ENCODE measurements around the gene PRSS2. TPM values are rescaled to one million over a fixed set of nuclear protein-coding genes. Genes with fewer than 3 reads are reported as not detected.
A peak's percentile ranks its signal among the peaks of the same experiment; 100 is the strongest.

Gene PRSS2
- total RNA-seq, 3 donors from 2014 or later = 18.0 to 30.0 (median 25.2) TPM

GRCh38 chr7:142797391-142798377 lies 26.9 kb downstream of the PRSS2 start:
- H3K36me3 Mint-ChIP-seq (ENCODE audit: insufficient read depth) = peaks cover 68% of the 10 kb centered on the region
- DNase-seq = no peak
- peak; percentile 25 for ATAC-seq
- peaks cover 72% of the 10 kb centered on the region for H3K4me1 Mint-ChIP-seq (ENCODE audit: low read depth)
- no peaks in the 10 kb centered on the region for H3K9me3 Mint-ChIP-seq
- H3K27me3 Mint-ChIP-seq (ENCODE audit: low read depth) = no peaks in the 10 kb centered on the region
- peak overlapping the region; percentile 99 for H3K4me3 Mint-ChIP-seq

GRCh38 chr7:142798451-142799436 lies 28.0 kb downstream of the PRSS2 start:
- Mint-ChIP-seq H3K36me3 (ENCODE audit: insufficient read depth) (peaks cover 71% of the 10 kb centered on the region), H3K4me1 (ENCODE audit: low read depth) (peaks cover 72% of the 10 kb centered on the region), H3K9me3 (no peaks in the 10 kb centered on the region), H3K4me3 (peak overlapping the region; percentile 99), H3K27me3 (ENCODE audit: low read depth) (no peaks in the 10 kb centered on the region)
- ATAC-seq (peak; percentile 3 to 8), DNase-seq (no peak)

GRCh38 chr7:142799437-142799835 lies 28.7 kb downstream of the PRSS2 start:
- ATAC-seq = peak in 1 of 2 donors; percentile 5
- Mint-ChIP-seq H3K4me3 (peak overlapping the region; percentile 99), H3K27me3 (ENCODE audit: low read depth) (no peaks in the 10 kb centered on the region), H3K9me3 (no peaks in the 10 kb centered on the region), H3K4me1 (ENCODE audit: low read depth) (peaks cover 72% of the 10 kb centered on the region), H3K36me3 (ENCODE audit: insufficient read depth) (peaks cover 70% of the 10 kb centered on the region)
- no peak for DNase-seq

GRCh38 chr7:142800088-142800487 lies 29.3 kb downstream of the PRSS2 start:
- peak; percentile 11 to 31 for ATAC-seq

GRCh38 chr7:142800699-142801260 lies 30.0 kb downstream of the PRSS2 start:
- no peaks in the 10 kb centered on the region for H3K9me3 Mint-ChIP-seq
- H3K36me3 Mint-ChIP-seq (ENCODE audit: insufficient read depth) = peaks cover 73% of the 10 kb centered on the region
- H3K4me1 Mint-ChIP-seq (ENCODE audit: low read depth) = peaks cover 74% of the 10 kb centered on the region
- H3K27me3 Mint-ChIP-seq (ENCODE audit: low read depth) = no peaks in the 10 kb centered on the region
- DNase-seq = no peak
- H3K4me3 Mint-ChIP-seq = peak overlapping the region; percentile 99
- no peak for ATAC-seq

More at GRCh38 chr7:142800088-142800487, 29.3 kb downstream of the PRSS2 start:
- Mint-ChIP-seq H3K9me3 (no peaks in the 10 kb centered on the region), H3K27me3 (ENCODE audit: low read depth) (no peaks in the 10 kb centered on the region), H3K36me3 (ENCODE audit: insufficient read depth) (peaks cover 73% of the 10 kb centered on the region), H3K4me3 (peak overlapping the region; percentile 99), H3K4me1 (ENCODE audit: low read depth) (peaks cover 72% of the 10 kb centered on the region)
- no peak for DNase-seq

- Mint-ChIP-seq H3K4me1 (ENCODE audit: low read depth) (peaks cover 83% of the 10 kb centered on the region), H3K27me3 (ENCODE audit: low read depth) (no peaks in the 10 kb centered on the region), H3K9me3 (no peaks in the 10 kb centered on the region), H3K36me3 (ENCODE audit: insufficient read depth) (peaks cover 73% of the 10 kb centered on the region), H3K4me3 (peak overlapping the region; percentile 99)
- ATAC-seq = no peak
- DNase-seq = no peak
These were observed 31.0 kb downstream of the PRSS2 start for GRCh38 chr7:142801601-142802295.

- Mint-ChIP-seq H3K4me1 (ENCODE audit: low read depth) (peaks cover 89% of the 10 kb centered on the region), H3K4me3 (peak overlapping the region; percentile 99), H3K27me3 (ENCODE audit: low read depth) (no peaks in the 10 kb centered on the region), H3K36me3 (ENCODE audit: insufficient read depth) (peaks cover 73% of the 10 kb centered on the region), H3K9me3 (no peaks in the 10 kb centered on the region)
- ATAC-seq (no peak), DNase-seq (no peak)
These were observed 31.5 kb downstream of the PRSS2 start for GRCh38 chr7:142802301-142802700.

- H3K27me3 Mint-ChIP-seq (ENCODE audit: low read depth) = no peaks in the 10 kb centered on the region
- H3K4me3 Mint-ChIP-seq = peak overlapping the region; percentile 41
- H3K36me3 Mint-ChIP-seq (ENCODE audit: insufficient read depth) = peaks cover 58% of the 10 kb centered on the region
- H3K9me3 Mint-ChIP-seq = no peaks in the 10 kb centered on the region
- ATAC-seq = no peak
- H3K4me1 Mint-ChIP-seq (ENCODE audit: low read depth) = peaks cover 97% of the 10 kb centered on the region
- DNase-seq = no peak
These were observed 33.1 kb downstream of the PRSS2 start for GRCh38 chr7:142803901-142804300.

- DNase-seq (no peak), ATAC-seq (no peak)
- Mint-ChIP-seq H3K9me3 (no peaks in the 10 kb centered on the region), H3K27me3 (ENCODE audit: low read depth) (no peaks in the 10 kb centered on the region), H3K4me1 (ENCODE audit: low read depth) (peaks cover 98% of the 10 kb centered on the region), H3K4me3 (peak overlapping the region; percentile 44), H3K36me3 (ENCODE audit: insufficient read depth) (peaks cover 49% of the 10 kb centered on the region)
These were observed 34.0 kb downstream of the PRSS2 start for GRCh38 chr7:142804728-142805207.

GRCh38 chr7:142805350-142806021 lies 34.7 kb downstream of the PRSS2 start:
- Mint-ChIP-seq H3K27me3 (ENCODE audit: low read depth) (no peaks in the 10 kb centered on the region), H3K4me3 (peak overlapping the region; percentile 44), H3K36me3 (ENCODE audit: insufficient read depth) (peaks cover 42% of the 10 kb centered on the region), H3K9me3 (no peaks in the 10 kb centered on the region), H3K4me1 (ENCODE audit: low read depth) (peaks cover 98% of the 10 kb centered on the region)
- no peak for ATAC-seq
- no peak for DNase-seq

GRCh38 chr7:142806022-142806356 lies 35.2 kb downstream of the PRSS2 start:
- Mint-ChIP-seq H3K36me3 (ENCODE audit: insufficient read depth) (peaks cover 37% of the 10 kb centered on the region), H3K4me3 (peak overlapping the region; percentile 65), H3K9me3 (no peaks in the 10 kb centered on the region), H3K27me3 (ENCODE audit: low read depth) (no peaks in the 10 kb centered on the region), H3K4me1 (ENCODE audit: low read depth) (peaks cover 97% of the 10 kb centered on the region)
- no peak for DNase-seq
- no peak for ATAC-seq

- DNase-seq = no peak
- no peak for ATAC-seq
- peak overlapping the region; percentile 65 for H3K4me3 Mint-ChIP-seq
- no peaks in the 10 kb centered on the region for H3K27me3 Mint-ChIP-seq (ENCODE audit: low read depth)
- no peaks in the 10 kb centered on the region for H3K9me3 Mint-ChIP-seq
- peaks cover 28% of the 10 kb centered on the region for H3K36me3 Mint-ChIP-seq (ENCODE audit: insufficient read depth)
- H3K4me1 Mint-ChIP-seq (ENCODE audit: low read depth) = peaks cover 97% of the 10 kb centered on the region
These were observed 36.2 kb downstream of the PRSS2 start for GRCh38 chr7:142806957-142807356.

GRCh38 chr7:142807855-142808460 lies 37.2 kb downstream of the PRSS2 start:
- peaks cover 97% of the 10 kb centered on the region for H3K4me1 Mint-ChIP-seq (ENCODE audit: low read depth)
- H3K27me3 Mint-ChIP-seq (ENCODE audit: low read depth) = no peaks in the 10 kb centered on the region
- H3K36me3 Mint-ChIP-seq (ENCODE audit: insufficient read depth) = peaks cover 18% of the 10 kb centered on the region
- no peak for DNase-seq
- peak; percentile 18 to 31 for ATAC-seq
- H3K9me3 Mint-ChIP-seq = no peaks in the 10 kb centered on the region
- peak overlapping the region; percentile 65 for H3K4me3 Mint-ChIP-seq

Measured in activated T-cell treated with anti-CD3 and anti-CD28 coated beads, Interleukin-2, amount 50 U/mL, for 4 hours (primary cell).